Suprapubic skin (tissue), 4 donors: ENCODE results near the gene UBA1.

Source experiments
- EP300 ChIP-seq: sonication (generic); formaldehyde crosslinking; IDR thresholded peaks from one replicate; pipeline ENCODE4 v1.6.1; 2017; ENCODE audit warnings: antibody characterized with exemption
- POLR2A ChIP-seq, 2 donors: fragments of 450-650 bp; IDR thresholded peaks; one replicate each; pipeline ENCODE4 v1.6.1; 2017; ENCODE audit warnings: antibody characterized with exemption in 2 of 2, mild to moderate bottlenecking in 2 of 2, moderate library complexity in 2 of 2
- POLR2AphosphoS5 ChIP-seq, 3 donors: sonication (generic); formaldehyde crosslinking; IDR thresholded peaks; one replicate each; pipeline ENCODE4 v1.6.1; 2017; ENCODE audit warnings: antibody characterized with exemption in 3 of 3
- TF ChIP-seq, protein P1 (sequence below), 2 donors: fragments of 200-600 bp in 1 of 2; fragments of 450-650 bp in 1 of 2; sonication (generic) in 1 of 2; IDR thresholded peaks; one replicate each; pipeline ENCODE4 v1.5.1; 2016 to 2019; ENCODE audit warnings: antibody characterized with exemption in 2 of 2, mild to moderate bottlenecking in 1 of 2, moderate library complexity in 1 of 2

DNA sequence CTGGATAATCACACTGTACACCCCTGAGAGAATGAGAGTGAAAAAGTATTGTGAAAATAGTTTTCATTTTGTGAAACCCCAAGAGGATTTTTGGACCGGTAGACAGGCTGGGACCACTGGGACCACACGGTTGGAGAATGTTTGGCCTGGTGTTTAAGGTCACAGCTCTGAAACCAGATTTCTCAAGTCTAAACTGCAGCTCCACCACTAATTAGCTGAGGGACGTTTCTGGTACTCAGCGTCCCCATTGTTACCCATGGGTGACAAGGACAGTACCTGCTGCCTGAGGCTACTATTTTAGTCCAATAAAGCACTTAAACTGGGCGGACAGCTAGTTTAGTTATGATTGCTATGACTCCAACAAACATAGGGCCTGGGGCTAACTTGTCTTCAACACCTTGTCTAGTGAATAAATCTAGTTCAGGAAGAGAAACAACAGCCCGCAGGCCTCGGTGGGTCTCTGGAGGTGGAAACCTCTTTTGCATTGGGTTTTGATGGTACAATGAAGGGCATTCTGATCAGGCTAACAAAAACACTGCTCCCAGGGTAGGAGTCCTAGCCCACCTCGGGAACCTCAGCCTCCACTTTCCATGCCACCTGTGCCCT is 38.7 kb downstream of the UBA1 start:
- TF ChIP-seq POLR2A (IDR thresholded peaks at IDR 0.05), result no peak
- TF ChIP-seq, protein P1, sequence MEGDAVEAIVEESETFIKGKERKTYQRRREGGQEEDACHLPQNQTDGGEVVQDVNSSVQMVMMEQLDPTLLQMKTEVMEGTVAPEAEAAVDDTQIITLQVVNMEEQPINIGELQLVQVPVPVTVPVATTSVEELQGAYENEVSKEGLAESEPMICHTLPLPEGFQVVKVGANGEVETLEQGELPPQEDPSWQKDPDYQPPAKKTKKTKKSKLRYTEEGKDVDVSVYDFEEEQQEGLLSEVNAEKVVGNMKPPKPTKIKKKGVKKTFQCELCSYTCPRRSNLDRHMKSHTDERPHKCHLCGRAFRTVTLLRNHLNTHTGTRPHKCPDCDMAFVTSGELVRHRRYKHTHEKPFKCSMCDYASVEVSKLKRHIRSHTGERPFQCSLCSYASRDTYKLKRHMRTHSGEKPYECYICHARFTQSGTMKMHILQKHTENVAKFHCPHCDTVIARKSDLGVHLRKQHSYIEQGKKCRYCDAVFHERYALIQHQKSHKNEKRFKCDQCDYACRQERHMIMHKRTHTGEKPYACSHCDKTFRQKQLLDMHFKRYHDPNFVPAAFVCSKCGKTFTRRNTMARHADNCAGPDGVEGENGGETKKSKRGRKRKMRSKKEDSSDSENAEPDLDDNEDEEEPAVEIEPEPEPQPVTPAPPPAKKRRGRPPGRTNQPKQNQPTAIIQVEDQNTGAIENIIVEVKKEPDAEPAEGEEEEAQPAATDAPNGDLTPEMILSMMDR (IDR thresholded peaks at IDR 0.05), result no peak
- no peak for TF ChIP-seq EP300
- no peak for TF ChIP-seq POLR2AphosphoS5 (IDR thresholded peaks at IDR 0.05)
